Transverse colon (tissue), 4 donors: ENCODE measurements around the gene FILIP1L. TPM values are rescaled to one million over a fixed set of nuclear protein-coding genes. Genes with fewer than 3 reads are reported as not detected.
A peak's percentile ranks its signal among the peaks of the same experiment; 100 is the strongest.

ENCODE experiments used
- DNase-seq: peaks from one replicate; pipeline ENCODE4 v3.0.0-alpha.2; 2019
- H3K27ac ChIP-seq, 4 donors: fragments of 200-600 bp; sonication (generic); 2 replicates each; pipeline ENCODE4 v1.5.1; 2016 to 2018; ENCODE audit warnings: inconsistent platforms in 4 of 4
- H3K27me3 ChIP-seq: fragments of 200-600 bp; sonication (generic); 2 replicates; pipeline ENCODE4 v1.5.1; 2017; ENCODE audit warnings: inconsistent platforms
- H3K36me3 ChIP-seq, 4 donors: fragments of 200-600 bp; sonication (generic); 2 replicates each; pipeline ENCODE4 v1.5.1; 2017 to 2019; ENCODE audit warnings: inconsistent platforms in 4 of 4
- H3K4me1 ChIP-seq, 4 donors: fragments of 200-600 bp; sonication (generic); 2 replicates each; pipeline ENCODE4 v1.5.1; 2017 to 2020; ENCODE audit warnings: inconsistent platforms in 4 of 4
- H3K4me3 ChIP-seq, 4 donors: fragments of 200-600 bp; sonication (generic); 1 replicate in 1 of 4; 2 replicates in 3 of 4; pipeline versions ENCODE4 v1.5.1 to v1.6.1; 2017 to 2019; ENCODE audit warnings: inconsistent platforms in 4 of 4
- H3K9me3 ChIP-seq, 2 donors: fragments of 200-600 bp; sonication (generic); 2 replicates each; pipeline ENCODE4 v1.5.1; 2017 to 2019; ENCODE audit warnings: inconsistent platforms in 2 of 2
- EP300 ChIP-seq: sonication (generic); formaldehyde crosslinking; IDR thresholded peaks from one replicate; pipeline ENCODE4 v1.6.1; 2017; ENCODE audit warnings: antibody characterized with exemption, low read depth
- POLR2A ChIP-seq: fragments of 450-650 bp; IDR thresholded peaks from one replicate; pipeline ENCODE4 v1.6.1; 2016; ENCODE audit warnings: antibody characterized with exemption, mild to moderate bottlenecking, moderate library complexity
- POLR2AphosphoS5 ChIP-seq, 3 donors: sonication (generic); formaldehyde crosslinking; IDR thresholded peaks; one replicate each; pipeline ENCODE4 v1.6.1; 2016; ENCODE audit warnings: antibody characterized with exemption in 3 of 3
- WGBS, 2 donors: methylation state at CpG; one replicate each; pipeline ENCODE4 v1.1.5; 2018; ENCODE audit warnings: low coverage in 1 of 2; 5-methylcytosine and 5-hydroxymethylcytosine counted together
- in situ Hi-C, 4 donors: fragments of 200-750 bp; cut with MboI; loops; one replicate each; pipeline versions ENCODE4 v1.15.0 to v1.15.1; 2017; ENCODE audit warnings: low sequenced_read_pairs in 3 of 4, low pct_ligation_motif_present in 1 of 4, low pct_unique_long_range_greater_than_20kb in 1 of 4
- intact Hi-C: fragments of 100-400 bp; cut with DNase I; formaldehyde crosslinking; loops from one replicate; pipeline ENCODE4 v1.15.1; 2023; ENCODE audit warnings: low total_unique reads
- total RNA-seq, 4 donors: library from RNA; depleted of rRNA; stranded (reverse); fragments of >200 nt; gene quantifications; one replicate each; pipeline ENCODE4 v1.1.0, GENCODE V29; 2016
- TF ChIP-seq, protein P1 (sequence below), 5 experiments: fragments of 200-600 bp in 3 of 5; fragments of 450-650 bp in 2 of 5; sonication (generic) in 3 of 5; IDR thresholded peaks; 1 replicate in 2 of 5; 2 replicates in 3 of 5; pipeline ENCODE4 v1.5.1; 2016 to 2017; ENCODE audit warnings: antibody characterized with exemption in 5 of 5, inconsistent platforms in 3 of 5, mild to moderate bottlenecking in 2 of 5, moderate library complexity in 1 of 5

Gene FILIP1L
- total RNA-seq, 4 donors from 2014 or later, result 12.3 to 38.2 (median 26.9) TPM

- 27 to 47% methylated on average over 7 of the region's 7 CpGs for WGBS, 2 donors
- Histone ChIP-seq H3K4me1 (peaks cover 0 to 32% (median 11%) of the 10 kb centered on the region in 4 donors), H3K36me3 (no peaks in the 10 kb centered on the region), H3K27me3 (no peaks in the 10 kb centered on the region), H3K4me3 (no peak overlapping the region), H3K27ac (peak overlapping the region; percentile 46 to 58 (median 48)), H3K9me3 (no peaks in the 10 kb centered on the region)
- intact Hi-C loops, result no loop called here
- TF ChIP-seq, protein P1, sequence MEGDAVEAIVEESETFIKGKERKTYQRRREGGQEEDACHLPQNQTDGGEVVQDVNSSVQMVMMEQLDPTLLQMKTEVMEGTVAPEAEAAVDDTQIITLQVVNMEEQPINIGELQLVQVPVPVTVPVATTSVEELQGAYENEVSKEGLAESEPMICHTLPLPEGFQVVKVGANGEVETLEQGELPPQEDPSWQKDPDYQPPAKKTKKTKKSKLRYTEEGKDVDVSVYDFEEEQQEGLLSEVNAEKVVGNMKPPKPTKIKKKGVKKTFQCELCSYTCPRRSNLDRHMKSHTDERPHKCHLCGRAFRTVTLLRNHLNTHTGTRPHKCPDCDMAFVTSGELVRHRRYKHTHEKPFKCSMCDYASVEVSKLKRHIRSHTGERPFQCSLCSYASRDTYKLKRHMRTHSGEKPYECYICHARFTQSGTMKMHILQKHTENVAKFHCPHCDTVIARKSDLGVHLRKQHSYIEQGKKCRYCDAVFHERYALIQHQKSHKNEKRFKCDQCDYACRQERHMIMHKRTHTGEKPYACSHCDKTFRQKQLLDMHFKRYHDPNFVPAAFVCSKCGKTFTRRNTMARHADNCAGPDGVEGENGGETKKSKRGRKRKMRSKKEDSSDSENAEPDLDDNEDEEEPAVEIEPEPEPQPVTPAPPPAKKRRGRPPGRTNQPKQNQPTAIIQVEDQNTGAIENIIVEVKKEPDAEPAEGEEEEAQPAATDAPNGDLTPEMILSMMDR (IDR thresholded peaks at IDR 0.05), result no peak
- TF ChIP-seq POLR2A (no peak), POLR2AphosphoS5 (IDR thresholded peaks at IDR 0.05) (peak in 2 of 3 donors; percentile 28 to 40), EP300 (peak; percentile 47)
- no peak for DNase-seq
- in situ Hi-C loops, result no loop called here
Measured at GRCh38 chr3:99960941-99961340, 153.4 kb downstream of the FILIP1L start.

- WGBS, 2 donors, result 67 to 69% methylated on average over 4 to 5 of the region's 5 CpGs
- no peak for TF ChIP-seq POLR2A
- no peak for TF ChIP-seq POLR2AphosphoS5 (IDR thresholded peaks at IDR 0.05)
- TF ChIP-seq EP300, result no peak
- TF ChIP-seq, protein P1 (IDR thresholded peaks at IDR 0.05), result no peak
- Histone ChIP-seq H3K4me3 (no peak overlapping the region), H3K4me1 (peaks cover 0 to 26% (median 9%) of the 10 kb centered on the region in 4 donors), H3K27me3 (no peaks in the 10 kb centered on the region), H3K27ac (peak overlapping the region; percentile 46 to 58 (median 48)), H3K36me3 (no peaks in the 10 kb centered on the region), H3K9me3 (no peaks in the 10 kb centered on the region)
- in situ Hi-C loops (no loop called here), intact Hi-C loops (no loop called here)
- DNase-seq, result no peak
Measured at GRCh38 chr3:99960123-99960878, 154.0 kb downstream of the FILIP1L start.

GRCh38 chr3:99958222-99958912 lies 155.9 kb downstream of the FILIP1L start:
- intact Hi-C loops (no loop called here), in situ Hi-C loops (no loop called here)
- H3K27ac ChIP-seq, result peak overlapping the region in 2 of 4 donors; percentile 5 to 44
- no peaks in the 10 kb centered on the region for H3K9me3 ChIP-seq
- TF ChIP-seq, protein P1 (IDR thresholded peaks at IDR 0.05), result no peak
- no peak for TF ChIP-seq EP300
- H3K4me3 ChIP-seq, result no peak overlapping the region
- no peaks in the 10 kb centered on the region for H3K36me3 ChIP-seq
- WGBS, 2 donors, result 87 to 97% methylated on average over 3 of the region's 3 CpGs
- H3K27me3 ChIP-seq, result no peaks in the 10 kb centered on the region
- H3K4me1 ChIP-seq, result peaks cover 0 to 23% (median 9%) of the 10 kb centered on the region in 4 donors
- no peak for DNase-seq

- Histone ChIP-seq H3K27me3 (no peaks in the 10 kb centered on the region), H3K4me3 (no peak overlapping the region), H3K36me3 (no peaks in the 10 kb centered on the region), H3K9me3 (no peaks in the 10 kb centered on the region), H3K27ac (peak overlapping the region in 1 of 4 donors; percentile 26), H3K4me1 (peaks cover 0 to 23% (median 9%) of the 10 kb centered on the region in 4 donors)
- TF ChIP-seq EP300, result no peak
- TF ChIP-seq, protein P1 (IDR thresholded peaks at IDR 0.05), result no peak
- no peak for TF ChIP-seq POLR2A
- TF ChIP-seq POLR2AphosphoS5 (IDR thresholded peaks at IDR 0.05), result no peak
- WGBS, 2 donors, result 82 to 84% methylated on average over 4 of the region's 4 CpGs
- in situ Hi-C loops, result no loop called here
- no peak for DNase-seq
- intact Hi-C loops, result no loop called here
Measured at GRCh38 chr3:99957151-99957796, 157.0 kb downstream of the FILIP1L start.
